22Rv1 (cell line): ENCODE results near the gene NRG3.

Experiments used
- H3K27ac ChIP-seq: fragments of 450-650 bp; 2 replicates; pipeline ENCODE4 v1.5.1; 2017
- ZFX ChIP-seq: fragments of 450-650 bp; IDR thresholded peaks from 2 replicates; pipeline ENCODE4 v1.6.1; 2017; ENCODE audit warnings: antibody characterized with exemption, borderline replicate concordance
- TF ChIP-seq, protein P1 (sequence below): fragments of 450-650 bp; IDR thresholded peaks from 2 replicates; pipeline ENCODE4 v1.5.1; 2017; ENCODE audit warnings: mild to moderate bottlenecking

The NRG3 gene

DNA sequence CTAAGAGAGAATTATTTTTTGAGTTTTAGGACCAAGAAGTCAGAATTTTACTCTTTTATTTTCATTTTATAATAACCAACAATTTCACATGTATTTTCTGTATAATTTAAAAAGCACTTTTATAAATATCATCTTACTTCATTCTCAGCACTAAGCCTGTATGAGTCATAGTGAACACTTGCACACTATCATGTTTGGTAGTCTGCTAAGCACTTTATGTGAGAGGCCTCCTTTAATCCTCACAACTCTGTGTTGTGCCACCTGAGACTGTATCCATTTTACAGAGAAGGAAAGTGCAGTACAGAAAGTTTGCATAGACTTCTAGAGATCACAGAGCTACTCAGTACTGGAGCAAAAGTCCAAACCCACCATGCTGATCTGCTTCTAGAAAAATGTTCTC lies 939.6 kb downstream of the NRG3 start:
- no peak overlapping the region for H3K27ac ChIP-seq
- no peak for TF ChIP-seq ZFX
- TF ChIP-seq, protein P1, sequence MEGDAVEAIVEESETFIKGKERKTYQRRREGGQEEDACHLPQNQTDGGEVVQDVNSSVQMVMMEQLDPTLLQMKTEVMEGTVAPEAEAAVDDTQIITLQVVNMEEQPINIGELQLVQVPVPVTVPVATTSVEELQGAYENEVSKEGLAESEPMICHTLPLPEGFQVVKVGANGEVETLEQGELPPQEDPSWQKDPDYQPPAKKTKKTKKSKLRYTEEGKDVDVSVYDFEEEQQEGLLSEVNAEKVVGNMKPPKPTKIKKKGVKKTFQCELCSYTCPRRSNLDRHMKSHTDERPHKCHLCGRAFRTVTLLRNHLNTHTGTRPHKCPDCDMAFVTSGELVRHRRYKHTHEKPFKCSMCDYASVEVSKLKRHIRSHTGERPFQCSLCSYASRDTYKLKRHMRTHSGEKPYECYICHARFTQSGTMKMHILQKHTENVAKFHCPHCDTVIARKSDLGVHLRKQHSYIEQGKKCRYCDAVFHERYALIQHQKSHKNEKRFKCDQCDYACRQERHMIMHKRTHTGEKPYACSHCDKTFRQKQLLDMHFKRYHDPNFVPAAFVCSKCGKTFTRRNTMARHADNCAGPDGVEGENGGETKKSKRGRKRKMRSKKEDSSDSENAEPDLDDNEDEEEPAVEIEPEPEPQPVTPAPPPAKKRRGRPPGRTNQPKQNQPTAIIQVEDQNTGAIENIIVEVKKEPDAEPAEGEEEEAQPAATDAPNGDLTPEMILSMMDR = no peak

DNA sequence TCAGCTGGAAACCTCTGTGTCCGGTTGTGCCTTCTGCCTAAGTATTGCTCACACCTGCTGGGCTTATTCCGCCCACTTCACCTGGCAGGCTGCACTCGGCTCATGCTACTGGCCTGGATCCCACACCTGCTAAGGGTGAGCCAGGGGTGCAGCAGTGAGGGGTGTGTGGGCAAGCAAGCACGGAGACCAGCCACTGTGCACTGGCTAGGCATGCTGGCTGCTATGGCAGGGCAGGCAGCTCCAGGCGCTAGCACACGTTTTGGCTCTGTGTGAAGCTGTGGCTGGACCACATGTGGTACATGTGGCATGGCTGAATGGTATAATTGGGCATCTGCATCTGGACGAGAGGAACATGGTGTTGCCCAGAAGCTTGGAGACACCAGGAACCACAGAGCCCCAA lies 940.7 kb downstream of the NRG3 start:
- H3K27ac ChIP-seq = no peak overlapping the region

DNA sequence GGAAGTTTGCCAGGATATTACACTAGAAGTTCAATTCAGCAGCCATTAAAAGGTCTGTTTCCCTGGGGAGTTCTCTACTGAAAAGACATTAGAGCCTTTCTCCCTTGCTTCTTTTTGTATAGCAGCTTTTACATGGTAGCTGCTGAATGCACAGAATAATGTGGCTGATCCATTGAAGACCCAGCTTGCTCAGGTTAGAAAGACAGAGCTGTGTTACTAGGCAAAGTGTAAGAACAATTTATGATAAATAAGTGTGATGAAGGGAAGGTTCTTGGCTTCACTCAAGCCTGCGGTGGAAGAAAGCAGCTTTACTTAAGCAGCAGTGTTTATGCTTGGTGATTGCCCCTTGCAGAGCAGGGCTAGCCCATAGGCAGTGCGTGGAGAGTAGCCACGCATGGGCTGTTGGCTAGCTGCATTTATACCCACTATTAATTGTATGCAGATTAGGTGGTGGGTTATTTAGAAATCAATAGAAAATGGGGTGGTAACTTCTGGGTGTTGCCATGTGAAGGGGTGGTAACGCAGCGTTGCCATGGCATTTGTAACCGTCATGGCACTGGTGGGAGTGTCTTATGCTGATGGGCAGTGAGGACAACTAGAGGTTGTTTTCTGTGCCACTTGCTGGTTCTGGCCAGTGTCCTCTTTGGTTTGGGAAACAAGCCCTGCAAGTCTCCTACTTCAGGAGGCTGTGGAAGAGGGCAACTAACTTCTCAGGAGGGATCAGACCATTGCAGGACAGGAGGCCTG lies 942.9 kb downstream of the NRG3 start:
- H3K27ac ChIP-seq = no peak overlapping the region
- no peak for TF ChIP-seq ZFX
- TF ChIP-seq, protein P1 = no peak

More for the DNA sequence above, 940.7 kb downstream of the NRG3 start:
- TF ChIP-seq ZFX = no peak
- TF ChIP-seq, protein P1 = no peak

DNA sequence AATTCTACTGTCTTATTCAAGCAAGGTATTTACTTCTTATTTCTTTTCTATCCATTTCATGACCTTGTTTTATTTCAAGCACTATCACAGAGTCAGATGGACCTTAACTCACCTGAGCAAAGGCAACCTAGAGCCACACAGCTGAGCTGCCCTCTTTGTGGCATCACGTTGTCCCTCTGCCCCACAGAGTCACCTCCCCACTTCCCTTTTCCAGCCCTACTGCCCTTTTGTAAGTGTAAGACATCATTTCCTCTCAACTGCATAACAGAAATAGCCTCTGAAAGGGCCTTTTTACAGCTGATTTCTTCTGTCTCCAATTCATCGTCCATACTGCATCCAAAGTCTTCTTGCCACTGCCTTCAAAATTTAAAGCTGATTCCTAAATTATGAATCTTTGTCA lies 946.0 kb downstream of the NRG3 start:
- no peak overlapping the region for H3K27ac ChIP-seq
- TF ChIP-seq, protein P1 = no peak
- TF ChIP-seq ZFX = no peak

DNA sequence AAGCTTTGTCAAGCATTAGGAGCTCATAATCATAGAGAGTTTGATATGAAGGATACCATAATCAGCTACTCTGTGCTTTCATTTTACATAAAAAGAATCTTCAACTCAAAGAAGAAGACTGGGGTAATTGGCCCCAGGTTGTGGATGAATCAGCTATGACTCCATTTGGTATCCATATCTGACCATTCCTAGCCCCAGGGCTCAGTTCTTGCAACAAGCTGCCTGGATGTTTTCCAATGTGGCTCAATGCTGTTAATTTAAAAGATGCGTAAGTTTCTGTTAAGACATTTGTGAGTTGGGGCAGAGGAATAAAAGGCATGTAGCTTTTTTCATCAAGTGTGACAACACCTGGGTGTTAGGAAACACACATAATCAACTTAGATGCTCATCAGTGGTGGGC lies 951.1 kb downstream of the NRG3 start:
- no peak for TF ChIP-seq ZFX
- TF ChIP-seq, protein P1 = no peak
- no peak overlapping the region for H3K27ac ChIP-seq

DNA sequence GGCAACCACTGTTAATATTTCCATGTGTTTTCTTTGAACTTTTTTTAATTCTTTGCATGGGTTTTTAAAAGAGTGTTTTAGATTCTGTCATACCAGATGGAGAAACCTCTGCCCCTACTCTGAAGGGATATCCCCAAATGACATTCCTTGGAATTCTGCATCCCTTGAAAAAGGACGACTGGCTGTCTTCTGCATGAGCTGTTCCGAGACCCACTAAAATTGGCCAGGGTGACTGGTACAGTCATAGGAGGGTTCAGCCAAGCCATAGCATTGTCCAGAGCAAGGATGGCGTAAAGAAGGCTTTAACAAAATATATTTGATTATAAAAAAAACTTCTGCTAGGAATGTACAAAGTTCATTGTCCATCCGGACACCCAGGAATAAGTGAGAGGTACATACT lies 952.9 kb downstream of the NRG3 start:
- H3K27ac ChIP-seq = no peak overlapping the region
- no peak for TF ChIP-seq ZFX
- TF ChIP-seq, protein P1 = no peak

DNA sequence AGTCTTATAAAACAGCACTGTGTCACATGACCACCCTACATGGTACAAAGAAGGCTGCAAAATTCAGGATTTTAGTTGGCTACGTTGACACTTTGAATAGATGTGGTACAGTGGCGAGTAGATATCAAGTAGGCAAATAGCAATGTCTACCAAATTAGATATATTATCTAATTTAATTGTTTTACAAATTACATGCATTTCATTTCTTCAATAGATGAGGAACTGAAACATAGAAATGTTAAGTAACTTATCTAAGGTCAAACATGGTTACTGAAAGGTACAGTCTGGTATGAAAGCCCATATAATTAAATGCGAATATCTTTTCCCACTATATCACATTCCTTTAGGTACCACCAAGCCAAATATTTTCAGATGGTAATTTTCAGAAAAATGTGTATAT lies 972.2 kb downstream of the NRG3 start:
- TF ChIP-seq, protein P1 = no peak
- TF ChIP-seq ZFX = no peak

More for the DNA sequence above, 972.2 kb downstream of the NRG3 start:
- no peak overlapping the region for H3K27ac ChIP-seq
